Karpas-422 (cell line): ENCODE measurements around the gene TMEM240. TPM values are rescaled to one million over a fixed set of nuclear protein-coding genes. Genes with fewer than 3 reads are reported as not detected.
A peak's percentile ranks its signal among the peaks of the same experiment; 100 is the strongest.
"Not testable (repeated sequence)": the region's sequence is repeated elsewhere in the genome, so short reads cannot be mapped to it uniquely, and the experiment has no call there.

Source experiments
- DNase-seq: peaks from one replicate; pipeline ENCODE4 v3.0.0-alpha.2; 2015
- H2AFZ ChIP-seq: fragments of 200-600 bp; sonication (generic); 2 replicates; pipeline ENCODE4 v1.6.1; 2014; ENCODE audit warnings: antibody characterized with exemption, low read length, mixed read lengths
- H3K27ac ChIP-seq: fragments of 200-600 bp; sonication (generic); 2 replicates; pipeline ENCODE4 v1.5.1; 2014; ENCODE audit warnings: mild to moderate bottlenecking, low read length, moderate library complexity
- H3K27me3 ChIP-seq: fragments of 200-600 bp; sonication (generic); 2 replicates; pipeline ENCODE4 v1.6.1; 2014; ENCODE audit warnings: low read length, mixed read lengths
- H3K36me3 ChIP-seq: fragments of 200-600 bp; sonication (generic); 2 replicates; pipeline ENCODE4 v1.6.1; 2014; ENCODE audit warnings: low read length, mixed read lengths; ENCODE audit not compliant: insufficient read depth
- H3K4me1 ChIP-seq: fragments of 200-600 bp; sonication (generic); 2 replicates; pipeline ENCODE4 v1.6.1; 2014; ENCODE audit warnings: mild to moderate bottlenecking, low read length, mixed read lengths
- H3K4me2 ChIP-seq: fragments of 200-600 bp; sonication (generic); 2 replicates; pipeline ENCODE4 v1.6.1; 2014; ENCODE audit warnings: low read length, low read depth, mild to moderate bottlenecking; ENCODE audit not compliant: poor library complexity, severe bottlenecking
- H3K4me3 ChIP-seq: fragments of 200-600 bp; sonication (generic); 2 replicates; pipeline ENCODE4 v1.5.1; 2014; ENCODE audit warnings: mild to moderate bottlenecking, antibody characterized with exemption, low read length, mixed read lengths
- H3K79me2 ChIP-seq: fragments of 200-600 bp; sonication (generic); 2 replicates; pipeline ENCODE4 v1.6.1; 2014; ENCODE audit warnings: mild to moderate bottlenecking, low read length, mixed read lengths
- H3K9ac ChIP-seq: fragments of 200-600 bp; sonication (generic); 2 replicates; pipeline ENCODE4 v1.6.0; 2014; ENCODE audit warnings: low read length
- H3K9me2 ChIP-seq: fragments of 200-600 bp; sonication (generic), shearing (Covaris generic); replicated peaks from 2 replicates; pipeline ENCODE4 v1.6.0; 2014; ENCODE audit warnings: mild to moderate bottlenecking, low read length, moderate library complexity; ENCODE audit not compliant: insufficient read depth
- H3K9me3 ChIP-seq: fragments of 300-700, 200-600 bp; sonication (generic); 2 replicates; pipeline ENCODE4 v1.6.1; 2014; ENCODE audit warnings: low read length, mixed read lengths
- H4K20me1 ChIP-seq: fragments of 200-600 bp; sonication (generic); 2 replicates; pipeline ENCODE4 v1.6.1; 2014; ENCODE audit warnings: mild to moderate bottlenecking, antibody characterized with exemption, low read length, low read depth; ENCODE audit not compliant: insufficient read depth
- total RNA-seq: library from RNA; depleted of rRNA; stranded (reverse); fragments of >200 nt; shearing (Covaris generic); gene quantifications from 2 replicates; pipeline ENCODE4 v1.2.3, GENCODE V29; 2014; ENCODE audit warnings: low replicate concordance

The TMEM240 gene
- total RNA-seq, 1 experiment from 2014 or later = not detected

- not testable (repeated sequence) for H4K20me1 ChIP-seq, DNase-seq, H3K9me3 ChIP-seq, H3K4me3 ChIP-seq, H3K27me3 ChIP-seq, H3K79me2 ChIP-seq, H3K9ac ChIP-seq, H2AFZ ChIP-seq, H3K9me2 ChIP-seq, H3K4me2 ChIP-seq, H3K4me1 ChIP-seq, H3K36me3 ChIP-seq, H3K27ac ChIP-seq
Measured at GRCh38 chr1:1519805-1520505, 20.5 kb downstream of the TMEM240 start.

- not testable (repeated sequence) for H3K9me2 ChIP-seq, H3K36me3 ChIP-seq, H3K4me2 ChIP-seq, H3K9ac ChIP-seq, H3K9me3 ChIP-seq, H2AFZ ChIP-seq, H3K4me3 ChIP-seq, H3K27me3 ChIP-seq, H3K4me1 ChIP-seq, H3K27ac ChIP-seq, H4K20me1 ChIP-seq, DNase-seq
- peaks cover 14% of the 10 kb centered on the region for H3K79me2 ChIP-seq
Measured at GRCh38 chr1:1518621-1519007, 21.8 kb downstream of the TMEM240 start.

GRCh38 chr1:1517973-1518620 lies 22.3 kb downstream of the TMEM240 start:
- H3K27ac ChIP-seq = no peak overlapping the region
- no peaks in the 10 kb centered on the region for H3K9me2 ChIP-seq
- H3K4me1 ChIP-seq = peaks cover 6% of the 10 kb centered on the region
- H3K4me3 ChIP-seq = no peak overlapping the region
- DNase-seq = no peak
- no peaks in the 10 kb centered on the region for H3K27me3 ChIP-seq
- 0 out of 2 replicates have a peak, but pooled peaks cover 3% of the 10 kb centered on the region for H4K20me1 ChIP-seq
- no peaks in the 10 kb centered on the region; the same call in 1 of the 2 replicates for H3K36me3 ChIP-seq
- no peak overlapping the region for H3K4me2 ChIP-seq
- peaks cover 18% of the 10 kb centered on the region for H3K79me2 ChIP-seq
- H2AFZ ChIP-seq = no peak overlapping the region
- no peaks in the 10 kb centered on the region for H3K9me3 ChIP-seq
- no peak overlapping the region for H3K9ac ChIP-seq

- not testable (repeated sequence) for H3K9me2 ChIP-seq, H4K20me1 ChIP-seq, H2AFZ ChIP-seq, DNase-seq, H3K27ac ChIP-seq, H3K9me3 ChIP-seq, H3K27me3 ChIP-seq, H3K4me2 ChIP-seq, H3K9ac ChIP-seq, H3K4me3 ChIP-seq, H3K36me3 ChIP-seq, H3K4me1 ChIP-seq
- peaks cover 21% of the 10 kb centered on the region for H3K79me2 ChIP-seq
Measured at GRCh38 chr1:1516923-1517322, 23.5 kb downstream of the TMEM240 start.

- not testable (repeated sequence) for H3K4me2 ChIP-seq, H3K9me3 ChIP-seq, H3K9me2 ChIP-seq, H3K27ac ChIP-seq, H2AFZ ChIP-seq, H3K9ac ChIP-seq, H3K36me3 ChIP-seq, H3K4me3 ChIP-seq, DNase-seq, H4K20me1 ChIP-seq, H3K27me3 ChIP-seq
- Histone ChIP-seq H3K4me1 (peaks cover 14% of the 10 kb centered on the region), H3K79me2 (peaks cover 25% of the 10 kb centered on the region)
Measured at GRCh38 chr1:1514376-1514775, 26.0 kb downstream of the TMEM240 start.

GRCh38 chr1:1513675-1514074 lies 26.7 kb downstream of the TMEM240 start:
- H3K27me3 ChIP-seq, H3K27ac ChIP-seq, H3K36me3 ChIP-seq, H2AFZ ChIP-seq, H3K9me2 ChIP-seq, H4K20me1 ChIP-seq, H3K9me3 ChIP-seq, DNase-seq: not testable (repeated sequence)
- peak overlapping the region; percentile 49 for H3K9ac ChIP-seq
- peak overlapping the region; percentile 57; the same call in 1 of the 2 replicates for H3K4me3 ChIP-seq
- H3K79me2 ChIP-seq = peaks cover 25% of the 10 kb centered on the region
- H3K4me2 ChIP-seq = peak overlapping the region; percentile 42
- H3K4me1 ChIP-seq = peaks cover 14% of the 10 kb centered on the region

- Histone ChIP-seq H3K4me3 (peak overlapping the region; percentile 89; the same call in 1 of the 2 replicates), H3K4me1 (peaks cover 14% of the 10 kb centered on the region), H3K79me2 (peaks cover 25% of the 10 kb centered on the region), H3K9ac (peak overlapping the region; percentile 93), H3K4me2 (peak overlapping the region; percentile 50)
- H3K27ac ChIP-seq, H4K20me1 ChIP-seq, H3K27me3 ChIP-seq, H2AFZ ChIP-seq, H3K36me3 ChIP-seq, H3K9me2 ChIP-seq, H3K9me3 ChIP-seq: not testable (repeated sequence)
- peak; percentile 41 for DNase-seq
Measured at GRCh38 chr1:1512425-1512824, 28.0 kb downstream of the TMEM240 start.

- Histone ChIP-seq H3K27me3 (no peaks in the 10 kb centered on the region), H3K79me2 (peaks cover 25% of the 10 kb centered on the region), H3K36me3 (peaks cover 7% of the 10 kb centered on the region), H3K9ac (peak within 1 kb of the TSS; percentile 93), H3K27ac (peak within 1 kb of the TSS; percentile 80), H3K4me1 (peaks cover 14% of the 10 kb centered on the region), H4K20me1 (0 out of 2 replicates have a peak, but pooled peaks cover 3% of the 10 kb centered on the region), H3K9me2 (no peaks in the 10 kb centered on the region), H3K4me2 (peak within 1 kb of the TSS; percentile 98), H3K4me3 (peak within 1 kb of the TSS; percentile 89), H3K9me3 (no peaks in the 10 kb centered on the region; the same call in 1 of the 2 replicates), H2AFZ (peak within 1 kb of the TSS; percentile 38; the same call in 1 of the 2 replicates)
- DNase-seq = peak; percentile 98
Measured at GRCh38 chr1:1511533-1512285, 28.7 kb downstream of the TMEM240 start, which contains the start of gene ATAD3A. Gene ATAD3A (plus strand): TSS chr1:1512162. CDS start chr1:1512269, 107 bp downstream.
